Stimulated activated memory B cell treated with anti-CD40 and anti-IgM and Interleukin-4, amounts not matched to agents 10 μg/mL and 1 μg/mL and 100 μg/mL, for 72 hours (primary cell): ENCODE data around the gene NFS1.
"Not testable (repeated sequence)": the region's sequence is repeated elsewhere in the genome, so short reads cannot be mapped to it uniquely, and the experiment has no call there.

Experiments used
- ATAC-seq: fragments of 150-1000 bp; cut with Tn5 transposase; 2 replicates; pipeline ENCODE4 v1.10.0; 2021
- H3K27ac Mint-ChIP-seq: one replicate; pipeline ENCODE4 v1.8.0; 2022; ENCODE audit warnings: mild to moderate bottlenecking, mixed read lengths
- H3K27me3 Mint-ChIP-seq: one replicate; pipeline ENCODE4 v1.8.0; 2022; ENCODE audit warnings: mixed read lengths
- H3K36me3 Mint-ChIP-seq: one replicate; pipeline ENCODE4 v1.8.0; 2022; ENCODE audit warnings: mixed read lengths
- H3K4me1 Mint-ChIP-seq: one replicate; pipeline ENCODE4 v1.8.0; 2022; ENCODE audit warnings: mixed read lengths
- H3K4me3 Mint-ChIP-seq: one replicate; pipeline ENCODE4 v1.8.0; 2022; ENCODE audit warnings: mild to moderate bottlenecking, moderate library complexity, mixed read lengths
- H3K9me3 Mint-ChIP-seq: one replicate; pipeline ENCODE4 v1.8.0; 2022; ENCODE audit warnings: mixed read lengths

The NFS1 gene

DNA sequence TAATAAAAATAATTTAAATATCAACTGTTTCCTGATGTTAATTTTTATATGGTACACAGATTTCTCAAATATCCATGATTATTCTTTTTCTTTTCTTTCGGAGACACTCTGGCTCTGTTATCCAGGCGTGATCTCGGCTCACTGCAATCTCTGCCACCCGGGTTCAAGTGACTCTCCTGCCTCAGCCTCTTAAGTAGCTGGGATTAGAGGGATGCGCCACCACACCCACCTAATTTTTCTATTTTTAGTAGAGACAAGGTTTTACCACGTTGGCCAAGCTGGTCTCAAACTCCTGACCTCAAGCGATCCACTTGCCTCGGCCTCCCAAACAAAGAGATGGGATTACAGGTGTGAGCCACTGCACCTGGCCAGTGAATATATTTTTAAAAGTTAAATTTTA, 20.6 kb upstream of the NFS1 start:
- Mint-ChIP-seq H3K9me3 (no peaks in the 10 kb centered on the region), H3K27ac (no peak overlapping the region), H3K27me3 (no peaks in the 10 kb centered on the region), H3K4me3 (no peak overlapping the region), H3K36me3 (peaks cover 61% of the 10 kb centered on the region), H3K4me1 (peaks cover 17% of the 10 kb centered on the region)
- ATAC-seq: no peak

DNA sequence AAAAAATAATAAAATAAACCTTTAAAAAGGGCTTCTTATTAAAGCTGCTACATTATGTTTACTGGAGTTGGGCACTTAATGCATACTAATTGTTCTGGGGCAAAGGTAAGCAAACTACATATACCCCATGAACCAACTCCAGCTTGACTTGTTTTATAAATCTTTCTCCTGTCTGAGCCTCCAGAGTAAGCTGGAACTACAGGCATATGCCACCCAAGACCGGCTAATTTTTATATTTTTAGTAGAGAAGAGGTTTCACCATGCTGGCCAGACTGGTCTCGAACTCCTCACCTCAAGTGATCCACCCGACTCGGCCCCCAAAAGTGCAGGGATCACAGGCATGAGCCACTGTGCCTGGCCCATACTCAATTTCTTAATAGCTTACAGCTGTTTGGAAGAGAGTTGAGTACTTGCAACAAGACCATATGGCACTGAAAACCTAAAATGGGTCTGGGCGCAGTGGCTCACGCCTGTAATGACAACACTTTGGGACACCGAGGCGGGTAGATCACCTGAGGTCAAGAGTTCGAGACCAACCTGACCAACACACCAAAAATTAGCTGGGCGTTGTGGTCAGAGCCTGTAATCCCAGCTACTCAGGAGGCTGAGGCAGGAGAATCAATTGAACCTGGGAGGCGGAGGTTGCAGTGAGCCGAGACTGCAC, 20.0 kb upstream of the NFS1 start:
- Mint-ChIP-seq H3K27ac (no peak overlapping the region), H3K4me3 (no peak overlapping the region), H3K36me3 (peaks cover 58% of the 10 kb centered on the region), H3K4me1 (peaks cover 21% of the 10 kb centered on the region), H3K9me3 (no peaks in the 10 kb centered on the region), H3K27me3 (no peaks in the 10 kb centered on the region)
- ATAC-seq: no peak

DNA sequence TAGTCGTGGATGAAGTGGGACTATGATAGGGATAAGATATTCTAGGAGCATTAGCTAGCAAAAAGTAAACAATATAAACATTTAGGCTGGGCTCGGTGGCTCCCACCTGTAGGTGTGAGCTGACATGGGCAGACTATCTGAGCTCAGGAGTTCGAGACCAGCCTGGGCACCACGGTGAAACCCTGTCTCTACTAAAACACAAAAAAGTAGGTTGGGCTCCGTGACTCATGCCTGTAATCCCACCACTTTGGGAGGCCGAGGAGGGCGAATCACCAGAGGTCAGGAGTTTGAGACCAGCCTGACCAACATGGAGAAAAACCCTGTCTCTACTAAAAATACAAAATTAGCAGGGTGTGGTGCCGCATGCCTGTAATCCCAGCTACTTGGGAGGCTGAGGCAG, 19.2 kb upstream of the NFS1 start:
- Mint-ChIP-seq H3K36me3 (peaks cover 61% of the 10 kb centered on the region), H3K4me1 (peaks cover 27% of the 10 kb centered on the region)
- not testable (repeated sequence) for H3K27ac Mint-ChIP-seq, H3K9me3 Mint-ChIP-seq, ATAC-seq, H3K27me3 Mint-ChIP-seq, H3K4me3 Mint-ChIP-seq

DNA sequence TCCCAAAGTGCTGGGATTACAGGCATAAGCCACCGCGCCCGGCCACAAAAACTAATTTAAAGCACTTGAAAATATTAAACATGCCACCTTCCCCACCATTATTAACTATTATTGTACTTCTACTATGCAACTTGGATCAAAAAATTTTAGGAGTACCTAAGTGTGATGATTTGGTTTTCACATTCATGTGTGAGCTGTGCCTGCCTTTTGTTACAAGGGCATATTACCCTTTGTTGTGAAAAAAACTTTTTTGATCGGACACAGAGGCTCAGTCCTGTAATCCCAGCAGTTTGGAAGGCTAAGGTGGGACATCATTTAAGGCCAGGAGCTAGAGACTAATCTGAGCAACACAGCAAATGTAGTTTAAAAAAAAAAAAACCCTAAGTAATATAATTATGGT, 17.2 kb upstream of the NFS1 start:
- Mint-ChIP-seq H3K36me3 (peaks cover 50% of the 10 kb centered on the region), H3K4me1 (peaks cover 33% of the 10 kb centered on the region), H3K4me3 (no peak overlapping the region), H3K9me3 (no peaks in the 10 kb centered on the region), H3K27ac (no peak overlapping the region), H3K27me3 (no peaks in the 10 kb centered on the region)
- ATAC-seq: no peak

DNA sequence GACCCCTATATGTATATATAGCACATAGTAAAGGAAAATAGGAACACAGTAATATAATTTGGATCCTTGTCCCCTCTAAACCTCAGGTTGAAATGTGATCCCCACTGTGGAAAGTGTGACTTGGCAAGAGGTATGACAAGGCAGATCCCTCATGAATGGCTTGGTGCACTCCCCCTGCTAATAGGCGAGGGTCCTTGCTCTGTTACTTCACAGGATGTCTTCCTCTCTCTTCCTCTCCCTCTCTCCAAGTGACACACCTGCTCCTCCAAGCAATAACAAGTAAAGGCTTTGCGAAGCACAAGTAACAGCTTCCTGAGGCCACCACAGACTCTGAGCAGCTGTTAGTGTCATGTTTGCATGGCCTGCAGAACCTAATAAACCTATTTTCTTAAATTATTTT, 16.5 kb upstream of the NFS1 start:
- ATAC-seq: no peak
- H3K27ac Mint-ChIP-seq: peak overlapping the region; percentile 19
- H3K27me3 Mint-ChIP-seq: no peaks in the 10 kb centered on the region
- H3K4me3 Mint-ChIP-seq: no peak overlapping the region
- no peaks in the 10 kb centered on the region for H3K9me3 Mint-ChIP-seq
- H3K4me1 Mint-ChIP-seq: peaks cover 40% of the 10 kb centered on the region
- peaks cover 50% of the 10 kb centered on the region for H3K36me3 Mint-ChIP-seq

DNA sequence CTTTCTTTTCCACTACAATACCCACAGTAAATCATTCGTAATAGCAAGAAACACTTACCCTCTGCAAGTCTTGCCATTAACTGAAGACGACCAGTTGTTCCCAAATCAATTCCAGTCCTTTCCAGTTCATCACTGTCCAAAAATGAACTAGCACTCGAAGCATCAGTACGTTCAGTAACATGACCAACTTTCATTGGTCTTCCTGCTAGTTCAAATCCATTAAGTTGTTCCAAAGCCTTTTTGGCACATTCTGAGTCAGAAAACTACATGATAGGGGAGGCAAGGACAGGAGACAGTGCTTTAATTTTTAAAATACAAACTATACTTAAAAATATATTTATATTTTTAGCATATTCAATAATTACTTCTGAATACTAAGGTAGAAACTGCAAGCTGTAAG, 15.0 kb upstream of the NFS1 start:
- peaks cover 51% of the 10 kb centered on the region for H3K36me3 Mint-ChIP-seq
- no peaks in the 10 kb centered on the region for H3K9me3 Mint-ChIP-seq
- ATAC-seq: no peak
- no peak overlapping the region for H3K4me3 Mint-ChIP-seq
- no peak overlapping the region for H3K27ac Mint-ChIP-seq
- no peaks in the 10 kb centered on the region for H3K27me3 Mint-ChIP-seq
- H3K4me1 Mint-ChIP-seq: peaks cover 42% of the 10 kb centered on the region

DNA sequence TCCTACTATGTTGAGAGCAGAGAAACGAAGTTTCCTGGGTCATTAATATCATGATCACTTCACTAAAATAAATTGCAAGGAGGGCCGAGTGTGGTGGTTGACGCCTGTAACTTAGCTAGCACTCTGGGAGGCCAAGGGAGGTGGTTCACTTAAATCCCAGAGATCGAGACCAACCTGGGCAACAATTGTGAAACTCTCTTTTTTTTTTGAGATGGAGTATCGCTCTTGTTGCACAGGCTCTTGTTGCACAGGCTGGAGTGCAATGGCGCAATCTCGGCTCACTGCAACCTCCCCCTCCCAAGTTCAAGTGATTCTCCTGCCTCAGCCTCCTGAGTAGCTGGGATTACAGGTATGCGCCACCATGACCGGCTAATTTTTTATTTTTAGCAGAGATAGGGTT, 14.0 kb upstream of the NFS1 start:
- not testable (repeated sequence) for H3K27me3 Mint-ChIP-seq, H3K4me3 Mint-ChIP-seq, ATAC-seq, H3K27ac Mint-ChIP-seq, H3K9me3 Mint-ChIP-seq
- Mint-ChIP-seq H3K4me1 (peaks cover 42% of the 10 kb centered on the region), H3K36me3 (peaks cover 49% of the 10 kb centered on the region)

DNA sequence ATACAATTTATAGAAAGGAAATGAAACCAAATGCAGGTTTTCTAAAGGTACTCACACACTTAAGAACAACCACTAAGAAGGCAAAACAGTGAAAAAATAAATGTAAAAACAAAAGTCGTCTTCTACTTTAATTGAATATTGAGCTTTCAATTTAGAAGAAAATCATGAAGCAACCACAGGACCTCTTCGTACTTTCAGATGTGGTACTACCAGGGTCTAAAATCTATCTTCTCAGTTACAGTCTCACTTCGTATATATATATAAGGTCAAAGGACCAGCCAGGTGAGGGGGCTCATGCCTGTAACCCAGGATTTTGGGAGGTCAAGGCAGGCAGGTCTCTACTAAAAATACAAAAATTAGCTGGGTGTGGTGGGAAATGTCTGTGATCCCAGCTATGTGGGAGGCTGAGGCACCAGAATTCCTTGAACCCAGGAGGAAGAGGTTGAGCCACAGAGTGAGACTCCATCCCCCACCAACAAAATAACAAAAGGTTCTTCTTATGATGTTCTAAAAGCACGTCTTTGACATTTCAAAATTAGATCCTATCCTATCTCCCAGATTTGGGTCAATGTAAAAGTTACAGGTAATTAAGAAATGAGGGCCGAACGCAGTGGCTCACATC, 12.5 kb upstream of the NFS1 start:
- H3K27me3 Mint-ChIP-seq: no peaks in the 10 kb centered on the region
- peak overlapping the region; percentile 43 for H3K4me3 Mint-ChIP-seq
- H3K9me3 Mint-ChIP-seq: no peaks in the 10 kb centered on the region
- peaks cover 42% of the 10 kb centered on the region for H3K4me1 Mint-ChIP-seq
- peak overlapping the region; percentile 53 for H3K27ac Mint-ChIP-seq
- no peak for ATAC-seq
- peaks cover 45% of the 10 kb centered on the region for H3K36me3 Mint-ChIP-seq

DNA sequence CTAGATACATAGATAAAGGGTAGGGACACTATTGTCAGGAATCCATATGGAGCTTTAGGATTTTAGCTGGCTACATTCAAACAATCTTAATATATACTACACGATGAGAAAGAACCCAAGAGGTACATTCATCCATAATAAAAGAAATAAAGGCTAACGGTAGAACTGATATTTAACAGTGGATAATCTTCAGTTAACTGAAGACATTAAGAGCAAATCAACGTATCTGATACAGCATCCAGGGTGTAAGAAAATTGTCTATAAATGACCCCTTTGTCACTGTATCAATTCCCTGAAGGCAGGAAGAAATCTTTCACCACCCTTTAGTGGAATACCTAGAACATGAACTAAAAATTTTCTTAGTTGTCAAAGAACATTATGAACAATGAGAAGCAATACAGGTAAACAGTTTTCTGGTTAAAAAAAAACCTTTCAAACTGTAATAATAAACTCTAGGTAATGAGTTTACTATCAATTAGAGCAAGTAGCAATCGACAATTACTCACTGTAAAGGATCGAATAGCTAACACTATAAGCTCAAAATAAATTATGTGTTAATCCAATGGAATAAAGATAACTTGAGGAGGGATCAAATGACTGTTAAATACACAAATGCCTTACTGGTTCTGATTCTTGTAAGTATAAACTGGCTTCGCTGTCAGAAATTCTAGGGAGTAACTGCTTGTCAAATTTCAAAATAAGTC, 11.9 kb upstream of the NFS1 start:
- Mint-ChIP-seq H3K36me3 (peaks cover 42% of the 10 kb centered on the region), H3K4me1 (peaks cover 41% of the 10 kb centered on the region), H3K27ac (peak overlapping the region; percentile 53), H3K9me3 (no peaks in the 10 kb centered on the region), H3K27me3 (no peaks in the 10 kb centered on the region), H3K4me3 (no peak overlapping the region)
- no peak for ATAC-seq

DNA sequence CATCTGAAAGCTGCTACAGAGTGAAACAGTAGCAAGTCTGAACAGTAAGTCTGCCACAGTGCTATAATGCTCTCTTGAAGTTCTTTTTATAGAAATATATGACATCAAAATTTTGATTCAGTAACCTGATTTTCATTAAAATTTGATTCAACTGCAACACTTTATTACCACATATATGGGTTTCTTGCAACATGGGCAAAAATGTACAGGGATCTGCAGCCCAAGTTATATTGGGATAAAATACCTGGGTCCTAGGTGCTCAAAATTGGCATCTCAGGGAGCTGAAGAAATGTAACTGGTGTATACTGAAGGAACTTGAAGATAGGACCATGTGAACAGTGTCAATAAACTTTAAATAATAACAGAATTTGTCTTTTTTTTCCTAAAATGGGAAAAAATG, 10.9 kb upstream of the NFS1 start:
- no peak overlapping the region for H3K4me3 Mint-ChIP-seq
- H3K27me3 Mint-ChIP-seq: no peaks in the 10 kb centered on the region
- H3K27ac Mint-ChIP-seq: no peak overlapping the region
- H3K9me3 Mint-ChIP-seq: no peaks in the 10 kb centered on the region
- H3K4me1 Mint-ChIP-seq: peaks cover 31% of the 10 kb centered on the region
- no peak for ATAC-seq
- peaks cover 39% of the 10 kb centered on the region for H3K36me3 Mint-ChIP-seq

DNA sequence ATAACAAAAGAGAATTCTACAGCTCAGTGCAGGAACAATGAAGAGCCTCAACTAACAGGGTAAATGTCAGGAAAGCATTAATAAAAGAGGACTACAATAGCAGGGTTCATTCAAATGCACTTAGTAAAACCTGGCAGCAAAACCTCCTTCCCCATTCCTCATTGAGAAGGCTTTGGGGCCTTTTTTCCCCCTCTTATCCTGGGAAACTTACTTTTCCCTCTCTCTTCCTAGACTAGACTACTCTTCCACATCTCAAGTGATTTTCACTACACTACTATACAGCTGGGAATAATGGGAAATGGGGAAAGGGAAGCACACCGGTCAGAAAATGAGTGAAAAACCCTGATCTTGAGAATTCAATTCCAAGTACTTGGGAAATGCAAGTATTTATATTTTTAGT, 10.1 kb upstream of the NFS1 start:
- Mint-ChIP-seq H3K4me3 (no peak overlapping the region), H3K27me3 (no peaks in the 10 kb centered on the region), H3K36me3 (peaks cover 43% of the 10 kb centered on the region), H3K27ac (peak overlapping the region; percentile 49), H3K9me3 (no peaks in the 10 kb centered on the region), H3K4me1 (peaks cover 28% of the 10 kb centered on the region)
- ATAC-seq: no peak

DNA sequence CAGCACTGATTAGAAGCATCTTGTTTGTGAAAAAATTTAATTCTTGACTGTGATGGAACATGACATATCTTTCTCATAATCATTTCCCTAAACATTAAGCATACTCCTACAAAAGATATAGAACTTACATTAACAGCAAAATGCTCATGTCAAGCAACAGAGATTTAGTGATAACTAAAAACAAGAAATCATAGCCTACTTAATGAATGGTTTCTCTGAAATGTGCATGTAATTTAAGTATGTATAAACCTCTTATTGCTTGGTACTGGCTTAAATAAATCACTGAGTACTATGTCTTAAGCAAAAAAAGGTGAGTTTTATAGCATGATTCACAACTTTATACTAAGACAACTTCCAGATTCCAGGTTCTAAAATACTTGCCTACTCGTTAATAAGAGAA, 9.3 kb upstream of the NFS1 start:
- Mint-ChIP-seq H3K27me3 (no peaks in the 10 kb centered on the region), H3K4me1 (peaks cover 21% of the 10 kb centered on the region), H3K36me3 (peaks cover 44% of the 10 kb centered on the region), H3K4me3 (no peak overlapping the region), H3K27ac (no peak overlapping the region), H3K9me3 (no peaks in the 10 kb centered on the region)
- no peak for ATAC-seq

DNA sequence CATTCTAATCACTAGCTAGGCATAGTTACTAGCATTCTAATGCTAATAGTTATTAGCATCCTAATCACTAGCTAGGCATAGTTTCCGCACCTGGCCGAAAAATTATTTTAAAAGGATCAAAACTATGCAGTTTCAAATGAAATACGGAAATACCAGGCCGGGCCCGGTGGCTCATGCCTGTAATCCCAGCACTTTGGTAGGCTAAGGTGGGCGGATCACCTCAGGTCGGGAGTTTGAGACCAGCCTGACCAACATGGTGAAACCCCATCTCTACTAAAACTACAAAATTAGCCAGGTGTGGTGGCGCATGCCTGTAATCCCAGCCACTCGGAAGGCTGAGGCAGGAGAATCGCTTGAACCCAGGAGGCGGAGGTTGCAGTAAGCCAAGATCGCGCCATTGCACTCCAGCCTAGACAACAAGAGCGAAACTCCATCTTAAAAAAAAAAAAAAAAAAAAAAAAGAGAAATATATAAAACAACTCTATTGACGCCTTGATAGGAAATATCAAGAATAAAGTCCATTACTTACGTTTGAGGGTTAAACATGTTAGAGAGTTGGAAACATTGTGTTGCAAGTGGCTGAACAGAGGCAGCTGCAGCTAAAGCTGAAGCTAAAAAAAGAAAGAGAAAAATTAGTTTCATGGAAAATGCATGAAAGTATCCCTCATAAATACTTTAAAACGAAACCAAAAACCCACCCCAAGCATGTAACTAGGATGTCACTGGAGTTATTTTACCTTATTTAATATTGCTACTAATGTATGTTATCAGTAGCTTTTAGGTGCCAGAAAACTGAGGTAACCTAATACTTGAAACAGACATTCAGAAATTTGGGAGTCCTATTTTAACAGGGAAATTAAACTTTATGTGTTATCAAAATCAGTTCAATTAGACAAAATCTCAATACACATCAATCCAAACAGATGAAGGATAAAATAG, 7.7 kb upstream of the NFS1 start:
- Mint-ChIP-seq H3K4me1 (peaks cover 14% of the 10 kb centered on the region), H3K36me3 (peaks cover 50% of the 10 kb centered on the region)
- not testable (repeated sequence) for ATAC-seq, H3K4me3 Mint-ChIP-seq, H3K27me3 Mint-ChIP-seq, H3K9me3 Mint-ChIP-seq, H3K27ac Mint-ChIP-seq

DNA sequence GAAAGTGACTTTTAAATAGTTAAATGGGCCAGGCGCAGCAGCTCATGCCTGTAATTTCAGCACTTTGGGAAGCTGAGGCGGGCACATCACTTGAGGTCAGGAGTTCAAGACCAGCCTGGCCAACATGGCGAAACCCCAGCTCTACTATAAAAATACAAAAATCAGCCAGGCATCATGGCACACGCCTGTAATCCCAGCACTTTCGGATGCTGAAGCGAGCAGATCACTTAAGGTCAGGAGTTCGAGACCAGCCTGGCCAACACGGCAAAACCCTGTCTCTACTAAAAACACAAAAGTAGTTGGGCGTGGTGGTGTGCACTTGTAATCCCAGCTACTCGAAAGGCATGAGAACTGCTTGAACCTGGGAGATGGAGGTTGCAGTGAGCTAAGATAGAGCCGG, 6.7 kb upstream of the NFS1 start:
- H3K4me1 Mint-ChIP-seq: not testable (repeated sequence)

More for the DNA sequence above, 6.7 kb upstream of the NFS1 start:
- ATAC-seq, H3K9me3 Mint-ChIP-seq, H3K27me3 Mint-ChIP-seq, H3K4me3 Mint-ChIP-seq: not testable (repeated sequence)
- H3K36me3 Mint-ChIP-seq: peaks cover 40% of the 10 kb centered on the region
- H3K27ac Mint-ChIP-seq: peak overlapping the region; percentile 19
